Measurements from ENCODE around the gene FRMD4A.

DNA sequence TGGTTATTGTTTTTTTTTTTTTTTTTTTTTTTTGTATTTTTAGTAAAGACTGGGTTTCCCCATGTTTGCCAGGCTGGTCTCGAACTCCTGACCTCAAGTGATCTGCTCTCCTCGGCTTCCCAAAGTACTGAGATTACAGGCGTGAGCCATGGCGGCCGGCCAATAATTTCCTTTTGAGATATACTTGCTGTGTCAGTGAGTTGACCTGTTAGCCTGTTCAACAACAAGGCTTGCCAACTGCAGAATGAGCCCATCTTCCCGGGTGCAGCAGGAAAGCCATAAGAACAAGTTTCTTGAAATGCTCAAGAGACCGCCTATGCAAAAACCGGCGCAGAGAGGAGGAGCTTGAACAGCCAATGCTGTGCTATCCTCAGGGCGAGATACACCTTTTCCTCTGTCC lies 631.5 kb downstream of the FRMD4A start:
- TF ChIP-seq, protein P1, sequence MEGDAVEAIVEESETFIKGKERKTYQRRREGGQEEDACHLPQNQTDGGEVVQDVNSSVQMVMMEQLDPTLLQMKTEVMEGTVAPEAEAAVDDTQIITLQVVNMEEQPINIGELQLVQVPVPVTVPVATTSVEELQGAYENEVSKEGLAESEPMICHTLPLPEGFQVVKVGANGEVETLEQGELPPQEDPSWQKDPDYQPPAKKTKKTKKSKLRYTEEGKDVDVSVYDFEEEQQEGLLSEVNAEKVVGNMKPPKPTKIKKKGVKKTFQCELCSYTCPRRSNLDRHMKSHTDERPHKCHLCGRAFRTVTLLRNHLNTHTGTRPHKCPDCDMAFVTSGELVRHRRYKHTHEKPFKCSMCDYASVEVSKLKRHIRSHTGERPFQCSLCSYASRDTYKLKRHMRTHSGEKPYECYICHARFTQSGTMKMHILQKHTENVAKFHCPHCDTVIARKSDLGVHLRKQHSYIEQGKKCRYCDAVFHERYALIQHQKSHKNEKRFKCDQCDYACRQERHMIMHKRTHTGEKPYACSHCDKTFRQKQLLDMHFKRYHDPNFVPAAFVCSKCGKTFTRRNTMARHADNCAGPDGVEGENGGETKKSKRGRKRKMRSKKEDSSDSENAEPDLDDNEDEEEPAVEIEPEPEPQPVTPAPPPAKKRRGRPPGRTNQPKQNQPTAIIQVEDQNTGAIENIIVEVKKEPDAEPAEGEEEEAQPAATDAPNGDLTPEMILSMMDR (IDR thresholded peaks at IDR 0.05), result no peak
- TF ChIP-seq EZH2phosphoT487 (IDR thresholded peaks at IDR 0.05) (no peak), EZH2 (IDR thresholded peaks at IDR 0.05) (no peak)

Data from neural progenitor cell (in vitro differentiated cells).